22Rv1 (cell line): ENCODE measurements around the gene HEBP1.
A peak's percentile ranks its signal among the peaks of the same experiment; 100 is the strongest.

Experiments used
- H3K27ac ChIP-seq: fragments of 450-650 bp; 2 replicates; pipeline ENCODE4 v1.5.1; 2017
- CTCF ChIP-seq: fragments of 450-650 bp; IDR thresholded peaks from 2 replicates; pipeline ENCODE4 v1.5.1; 2017; ENCODE audit warnings: mild to moderate bottlenecking
- ZFX ChIP-seq: fragments of 450-650 bp; IDR thresholded peaks from 2 replicates; pipeline ENCODE4 v1.6.1; 2017; ENCODE audit warnings: antibody characterized with exemption, borderline replicate concordance

HEBP1 gene

GRCh38 chr12:12983420-12984035 lies 16.5 kb downstream of the HEBP1 start:
- TF ChIP-seq ZFX (no peak), CTCF (peak; percentile 94)
- H3K27ac ChIP-seq, result no peak overlapping the region

GRCh38 chr12:12982331-12982730 lies 17.7 kb downstream of the HEBP1 start:
- H3K27ac ChIP-seq, result no peak overlapping the region
- TF ChIP-seq ZFX, result no peak
- TF ChIP-seq CTCF, result no peak

GRCh38 chr12:12979731-12980259 lies 20.3 kb downstream of the HEBP1 start:
- TF ChIP-seq ZFX (no peak), CTCF (no peak)
- H3K27ac ChIP-seq, result no peak overlapping the region

- no peak overlapping the region for H3K27ac ChIP-seq
Measured at GRCh38 chr12:12979126-12979525, 20.9 kb downstream of the HEBP1 start.

GRCh38 chr12:12977231-12977630 lies 22.8 kb downstream of the HEBP1 start:
- no peak for TF ChIP-seq ZFX
- no peak for TF ChIP-seq CTCF
- H3K27ac ChIP-seq, result no peak overlapping the region

More at GRCh38 chr12:12979126-12979525, 20.9 kb downstream of the HEBP1 start:
- no peak for TF ChIP-seq ZFX
- TF ChIP-seq CTCF, result no peak

GRCh38 chr12:12976366-12976765 lies 23.7 kb downstream of the HEBP1 start:
- H3K27ac ChIP-seq, result no peak overlapping the region
- TF ChIP-seq ZFX, result no peak
- TF ChIP-seq CTCF, result no peak

- TF ChIP-seq ZFX (no peak), CTCF (peak; percentile 47)
- H3K27ac ChIP-seq, result no peak overlapping the region
Measured at GRCh38 chr12:12975322-12976077, 24.6 kb downstream of the HEBP1 start.
